ENCODE data around the gene MGAT5B. TPM values are rescaled to one million over a fixed set of nuclear protein-coding genes. Genes with fewer than 3 reads are reported as not detected.
"Not testable (repeated sequence)": the region's sequence is repeated elsewhere in the genome, so short reads cannot be mapped to it uniquely, and the experiment has no call there.

The MGAT5B gene
- total and polyA plus RNA-seq, 7 donors: 0.16 to 0.83 (median 0.51) TPM; not detected in 2

DNA sequence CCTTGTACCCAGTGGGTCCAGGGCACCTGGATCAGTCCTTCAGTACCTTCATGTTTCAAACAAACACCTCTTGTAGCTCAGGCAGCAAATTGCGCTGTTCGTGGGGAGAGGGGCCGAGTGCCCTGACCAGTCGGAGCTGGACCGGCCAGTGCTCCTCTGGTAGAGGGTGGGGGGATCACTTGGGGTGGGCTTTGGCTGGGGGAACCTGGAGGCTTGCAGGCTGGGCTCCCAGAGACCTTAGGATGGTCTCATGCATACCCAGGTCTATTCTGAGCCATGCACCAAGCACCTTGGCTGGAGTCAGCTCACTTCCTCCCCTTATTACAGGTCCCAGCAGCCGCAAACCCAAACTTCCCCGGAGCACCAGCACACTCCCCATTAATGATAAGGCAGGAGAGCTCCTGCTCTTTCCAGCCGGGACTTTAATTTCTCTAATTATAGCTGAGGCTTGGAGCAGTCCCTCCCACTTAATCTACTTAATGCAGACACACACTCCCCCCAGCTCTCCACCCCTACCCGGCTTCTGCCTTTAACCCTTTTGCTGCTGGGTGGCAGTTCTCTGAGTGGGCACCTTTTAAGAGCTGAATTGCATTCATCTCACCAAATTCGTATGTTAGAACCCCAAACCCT is 26.3 kb upstream of the MGAT5B start:
- intact Hi-C loops (cut with DNase I): no loop called here
- Histone ChIP-seq H3K36me3 (no peaks in the 10 kb centered on the region), H3K27me3 (peaks cover 15 to 68% (median 32%) of the 10 kb centered on the region in 3 donors), H3K4me1 (peaks cover 0 to 11% (median 8%) of the 10 kb centered on the region in 4 donors), H3K27ac (no peak overlapping the region), H3K9me3 (no peaks in the 10 kb centered on the region), H3K4me3 (no peak overlapping the region)
- TF ChIP-seq POLR2A (IDR thresholded peaks at IDR 0.05): no peak
- TF ChIP-seq POLR2AphosphoS5 (IDR thresholded peaks at IDR 0.05): no peak
- TF ChIP-seq EP300 (IDR thresholded peaks at IDR 0.05): no peak
- no peak for TF ChIP-seq CTCF (IDR thresholded peaks at IDR 0.05)
- 10 to 15% methylated on average over 10 of the region's 10 CpGs for WGBS, 2 donors
- DNase-seq: no peak

DNA sequence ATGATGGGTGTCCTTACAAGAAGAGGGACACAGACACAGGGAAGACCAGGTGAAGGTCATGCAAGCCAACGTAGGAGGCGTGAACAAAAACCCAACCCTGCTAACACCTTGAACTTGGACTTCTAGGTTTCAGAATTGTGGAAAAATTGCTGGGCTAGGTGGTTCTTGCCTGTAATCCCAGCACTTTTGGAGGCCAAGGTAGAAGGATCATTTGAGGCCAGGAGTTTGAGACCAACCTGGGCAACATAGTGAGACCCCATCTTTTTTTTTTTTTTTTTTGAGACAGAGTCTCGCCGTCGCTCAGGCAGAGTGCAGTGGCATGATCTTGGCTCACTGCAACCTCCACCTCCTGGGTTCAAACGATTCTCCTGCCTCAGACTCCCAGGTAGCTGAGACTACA is 25.1 kb upstream of the MGAT5B start:
- peaks cover 0 to 11% (median 8%) of the 10 kb centered on the region in 4 donors for H3K4me1 ChIP-seq
- H3K9me3 ChIP-seq; intact Hi-C loops (cut with DNase I); H3K4me3 ChIP-seq; H3K36me3 ChIP-seq; DNase-seq; H3K27ac ChIP-seq: not testable (repeated sequence)
- peaks cover 15 to 68% (median 32%) of the 10 kb centered on the region in 3 donors for H3K27me3 ChIP-seq
- 85 to 90% methylated on average over 6 of the region's 6 CpGs for WGBS, 2 donors

- DNase-seq: no peak
- H3K27me3 ChIP-seq: peaks cover 15 to 68% (median 32%) of the 10 kb centered on the region in 3 donors
- TF ChIP-seq EP300 (IDR thresholded peaks at IDR 0.05): no peak
- TF ChIP-seq POLR2A (IDR thresholded peaks at IDR 0.05): no peak
- TF ChIP-seq POLR2AphosphoS5 (IDR thresholded peaks at IDR 0.05): no peak
- H3K27ac ChIP-seq: no peak overlapping the region
- H3K9me3 ChIP-seq: no peaks in the 10 kb centered on the region
- no peak overlapping the region for H3K4me3 ChIP-seq
- intact Hi-C loops (cut with DNase I): no loop called here
- WGBS, 2 donors: 51 to 58% methylated on average over 10 of the region's 10 CpGs
- peaks cover 0 to 11% (median 8%) of the 10 kb centered on the region in 4 donors for H3K4me1 ChIP-seq
- H3K36me3 ChIP-seq: no peaks in the 10 kb centered on the region
Measured at GRCh38 chr17:76843703-76844484, 24.3 kb upstream of the MGAT5B start.

- Histone ChIP-seq H3K4me1 (peaks cover 0 to 9% (median 8%) of the 10 kb centered on the region in 4 donors), H3K27me3 (peaks cover 15 to 68% (median 32%) of the 10 kb centered on the region in 3 donors), H3K36me3 (no peaks in the 10 kb centered on the region), H3K27ac (no peak overlapping the region), H3K9me3 (no peaks in the 10 kb centered on the region), H3K4me3 (no peak overlapping the region)
- intact Hi-C loops (cut with DNase I): no loop called here
- TF ChIP-seq POLR2AphosphoS5 (IDR thresholded peaks at IDR 0.05) (no peak), CTCF (IDR thresholded peaks at IDR 0.05) (no peak), POLR2A (IDR thresholded peaks at IDR 0.05) (no peak), EP300 (IDR thresholded peaks at IDR 0.05) (no peak)
- WGBS, 2 donors: 77 to 79% methylated on average over 4 of the region's 4 CpGs
- DNase-seq: no peak
Measured at GRCh38 chr17:76844485-76844829, 23.7 kb upstream of the MGAT5B start.

DNA sequence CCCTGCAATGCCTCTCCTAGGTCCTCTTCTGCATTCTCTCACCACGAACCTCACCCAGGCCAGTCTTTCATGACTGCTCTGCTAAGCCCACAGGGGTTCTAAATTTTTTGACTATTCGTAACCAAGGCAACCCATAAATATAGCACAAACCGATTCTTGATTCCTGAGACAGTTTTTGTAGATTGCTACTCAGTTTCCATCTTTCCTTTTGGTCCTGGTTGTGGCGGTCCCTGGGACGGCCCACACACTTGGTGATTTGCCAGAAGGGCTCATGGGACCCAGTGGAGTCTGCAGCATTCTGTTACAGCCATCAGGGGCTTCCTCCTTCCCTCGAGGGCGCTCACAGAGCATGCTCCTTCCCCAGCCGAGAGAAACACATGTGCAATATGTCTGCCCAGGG is 23.4 kb upstream of the MGAT5B start:
- WGBS, 2 donors: 60 to 69% methylated on average over 8 of the region's 8 CpGs
- TF ChIP-seq EP300 (IDR thresholded peaks at IDR 0.05) (no peak), POLR2A (IDR thresholded peaks at IDR 0.05) (no peak), CTCF (IDR thresholded peaks at IDR 0.05) (no peak), POLR2AphosphoS5 (IDR thresholded peaks at IDR 0.05) (no peak)
- H3K9me3 ChIP-seq: no peaks in the 10 kb centered on the region
- peaks cover 0 to 6% (median 5%) of the 10 kb centered on the region in 4 donors for H3K4me1 ChIP-seq
- DNase-seq: no peak
- no peaks in the 10 kb centered on the region for H3K36me3 ChIP-seq
- peaks cover 15 to 65% (median 32%) of the 10 kb centered on the region in 3 donors for H3K27me3 ChIP-seq
- H3K27ac ChIP-seq: no peak overlapping the region
- intact Hi-C loops (cut with DNase I): no loop called here
- H3K4me3 ChIP-seq: no peak overlapping the region

All from sigmoid colon (tissue), 7 donors.